AG04449 (cell line): Measurements from ENCODE around the gene UNC5C.

Experiments used
- CTCF ChIA-PET: fragments of 350-600 bp; formaldehyde crosslinking; extraction: SDS; loops from one replicate; lab custom pipeline; 2021; ENCODE audit warnings: antibody characterized with exemption; lab: Yijun Ruan, JAX
- POLR2A ChIA-PET: fragments of 400-600, 350-600 bp; formaldehyde crosslinking; extraction: SDS; loops from one replicate; lab custom pipeline; 2020; ENCODE audit warnings: antibody characterized with exemption, inconsistent platforms; lab: Yijun Ruan, JAX
- DNase-seq: peaks from one replicate; pipeline ENCODE4 v3.0.0-alpha.2; 2010; ENCODE audit warnings: low read depth, low spot score
- H3K4me3 ChIP-seq: 2 replicates; pipeline ENCODE4 v1.5.1; 2011; ENCODE audit warnings: low read depth, mild to moderate bottlenecking, control low read depth, low read length
- CTCF ChIP-seq: IDR thresholded peaks from one replicate; pipeline ENCODE4 v1.5.1; 2011; ENCODE audit warnings: mild to moderate bottlenecking, moderate library complexity, low read length, control low read depth, inconsistent platforms; ENCODE audit not compliant: insufficient read depth; ENCODE audit errors: missing control alignments

UNC5C gene

DNA sequence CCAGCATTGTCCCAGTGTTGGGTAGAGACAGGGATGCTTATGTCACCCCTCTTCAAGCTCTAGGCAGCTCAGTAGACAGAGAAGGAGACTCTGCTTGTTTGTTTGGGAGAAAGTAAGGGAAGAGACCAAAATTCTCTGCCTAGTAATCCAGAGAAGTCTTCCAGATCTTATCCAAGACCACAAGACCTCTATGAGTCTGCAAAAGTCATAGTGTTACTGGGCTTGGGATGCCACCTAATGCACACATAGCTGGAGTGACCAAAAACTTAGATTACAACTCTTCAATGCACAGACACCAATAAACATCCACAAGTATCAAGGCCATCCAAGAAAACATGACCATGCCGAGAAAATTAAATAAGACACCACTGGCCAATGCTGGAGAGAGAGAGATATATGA, 205.5 kb downstream of the UNC5C start:
- TF ChIP-seq CTCF = no peak
- no peak for DNase-seq
- H3K4me3 ChIP-seq = no peak overlapping the region
- POLR2A ChIA-PET = no interaction called here
- CTCF ChIA-PET = no interaction called here

- no peak for DNase-seq
- ChIA-PET CTCF (no interaction called here), POLR2A (no interaction called here)
- no peak overlapping the region for H3K4me3 ChIP-seq
- no peak for TF ChIP-seq CTCF
These were observed 208.6 kb downstream of the UNC5C start for GRCh38 chr4:95340191-95340590.

- no peak for TF ChIP-seq CTCF
- CTCF ChIA-PET = no interaction called here
- POLR2A ChIA-PET = no interaction called here
- DNase-seq = no peak
- H3K4me3 ChIP-seq = no peak overlapping the region
These were observed 223.1 kb downstream of the UNC5C start for GRCh38 chr4:95325665-95326064.

- no peak for TF ChIP-seq CTCF
- DNase-seq = no peak
- no peak overlapping the region for H3K4me3 ChIP-seq
- CTCF ChIA-PET = no interaction called here
- POLR2A ChIA-PET = no interaction called here
These were observed 229.6 kb downstream of the UNC5C start for GRCh38 chr4:95319169-95319568.

DNA sequence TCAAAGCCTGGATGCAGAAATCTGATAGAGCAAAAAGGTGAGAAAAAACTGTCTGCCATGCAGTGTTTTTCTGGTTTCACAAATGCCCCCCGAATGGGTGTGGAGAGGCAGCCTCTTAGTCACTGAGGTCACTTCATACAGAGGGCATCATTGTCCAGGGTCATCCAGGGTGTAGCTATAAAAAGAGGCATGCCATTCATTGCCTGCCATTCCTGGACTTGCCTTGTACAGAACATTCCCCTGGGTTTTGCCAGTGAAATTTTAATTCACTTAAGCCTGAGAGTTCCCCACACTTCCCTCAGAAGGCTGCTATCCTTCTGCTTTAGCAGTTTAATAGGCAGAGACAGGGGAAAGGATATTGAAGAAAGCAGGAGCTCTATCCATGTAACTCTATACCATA, 230.3 kb downstream of the UNC5C start:
- CTCF ChIA-PET = no interaction called here
- no peak for TF ChIP-seq CTCF
- H3K4me3 ChIP-seq = no peak overlapping the region
- no peak for DNase-seq
- POLR2A ChIA-PET = no interaction called here

DNA sequence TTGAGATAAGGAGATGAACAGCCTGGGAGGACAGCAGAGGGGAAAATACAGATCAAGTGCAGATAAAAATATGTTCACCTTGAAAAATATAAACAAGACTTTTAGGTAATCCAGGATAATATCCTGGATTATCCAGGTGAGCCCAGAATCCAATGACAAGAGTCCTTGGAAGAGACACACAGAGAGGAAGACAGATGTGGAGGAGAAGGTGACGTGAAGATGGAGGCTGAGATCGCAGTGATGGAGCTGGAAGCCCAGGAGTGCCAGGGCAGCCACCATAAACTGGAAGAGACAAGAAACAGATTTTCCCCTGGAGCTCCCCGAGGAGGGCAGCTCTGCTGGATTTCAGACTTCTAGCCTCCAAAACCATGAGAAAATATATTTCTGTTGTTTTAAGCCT, 230.7 kb downstream of the UNC5C start:
- ChIA-PET CTCF (no interaction called here), POLR2A (no interaction called here)
- TF ChIP-seq CTCF = no peak
- H3K4me3 ChIP-seq = no peak overlapping the region
- no peak for DNase-seq
